Measurements from ENCODE around the gene UBTD2.

Gene UBTD2

DNA sequence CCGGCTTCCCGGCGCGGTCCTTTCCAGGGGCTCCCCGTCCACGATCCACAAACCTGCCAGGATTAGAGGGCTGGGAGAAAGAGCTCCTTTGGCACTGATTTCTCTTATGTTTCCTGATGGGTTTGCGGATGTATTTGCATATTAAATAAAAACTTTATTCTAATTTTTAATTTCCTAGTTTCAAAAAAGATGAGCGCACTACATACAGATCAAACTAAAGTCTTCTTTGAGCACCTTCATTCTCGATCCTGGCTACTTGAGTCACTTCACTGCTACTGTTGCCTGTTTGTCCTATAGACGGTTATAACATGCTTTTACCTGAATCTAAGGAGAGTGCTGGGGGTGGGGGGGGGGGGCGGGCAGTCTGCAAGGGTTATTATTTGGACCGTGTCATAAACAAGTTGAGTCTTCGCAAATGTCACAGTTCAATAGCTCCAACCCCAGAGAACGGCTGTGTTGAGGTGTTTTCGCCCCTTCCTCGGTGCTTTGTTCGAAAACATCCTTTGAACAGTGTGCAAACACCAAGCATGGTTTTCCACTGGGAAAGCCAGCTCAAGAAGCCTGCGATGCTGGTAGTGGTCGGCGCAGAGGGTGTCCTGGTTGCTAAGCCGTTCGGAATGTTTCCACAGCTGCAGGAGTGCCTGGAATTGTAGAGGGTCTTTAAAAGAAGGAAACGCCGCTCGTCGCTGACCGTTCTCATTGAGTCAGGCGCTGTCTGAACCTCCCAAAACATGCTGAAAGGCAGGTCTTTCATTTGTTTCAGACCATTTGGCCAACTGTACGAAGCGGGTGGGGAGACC lies 94.5 kb downstream of the UBTD2 start:
- no peak for DNase-seq

DNA sequence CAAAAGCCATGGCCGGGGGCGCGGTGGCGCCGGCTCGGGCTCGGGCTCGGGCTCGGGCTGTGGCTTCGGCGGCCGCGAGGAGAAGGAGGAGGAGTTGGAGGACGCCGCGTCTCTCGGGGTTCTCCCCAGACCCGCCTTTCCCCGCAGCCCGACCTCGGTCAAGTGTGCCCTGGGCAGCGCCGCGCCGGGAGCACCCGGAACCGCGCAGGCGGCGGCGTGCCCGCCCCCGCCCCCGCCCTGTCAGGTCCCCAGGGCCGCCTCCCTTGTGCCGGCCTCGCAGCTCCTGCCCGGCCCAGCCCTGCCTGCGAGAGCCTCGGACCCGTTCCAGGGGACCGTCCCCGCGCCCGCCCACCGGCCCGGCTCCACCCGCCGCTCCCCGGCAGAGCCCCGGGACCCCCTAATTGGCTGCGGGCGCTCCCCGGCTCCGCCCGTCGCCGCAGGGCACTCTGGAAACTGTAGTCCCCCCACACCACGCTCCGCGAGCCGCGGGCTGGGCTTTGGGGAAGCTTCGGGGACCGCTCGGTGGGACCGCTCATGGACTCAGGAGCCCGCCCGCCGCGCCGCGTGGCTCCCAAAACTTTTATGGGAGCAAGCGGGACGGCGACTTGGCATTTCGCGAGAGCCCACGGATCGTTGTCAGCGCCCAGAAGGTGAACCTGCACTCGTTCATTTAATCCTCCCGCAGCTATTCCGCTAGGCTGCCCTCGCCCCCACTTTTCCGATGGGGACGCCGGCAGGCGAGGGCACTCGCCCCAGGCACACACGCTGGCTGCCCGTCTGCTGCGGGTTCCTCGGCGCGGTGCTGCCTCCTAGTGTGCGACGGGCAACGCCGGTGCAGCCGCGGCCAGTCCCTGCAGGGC lies 95.3 kb downstream of the UBTD2 start, which contains the start of gene STK10:
Gene STK10, minus strand, starts transcription at position 192 of the 860 bp plus-strand sequence. Its CDS starts 182 bp downstream, at position 10.
- DNase-seq, result peak; percentile 93

DNA sequence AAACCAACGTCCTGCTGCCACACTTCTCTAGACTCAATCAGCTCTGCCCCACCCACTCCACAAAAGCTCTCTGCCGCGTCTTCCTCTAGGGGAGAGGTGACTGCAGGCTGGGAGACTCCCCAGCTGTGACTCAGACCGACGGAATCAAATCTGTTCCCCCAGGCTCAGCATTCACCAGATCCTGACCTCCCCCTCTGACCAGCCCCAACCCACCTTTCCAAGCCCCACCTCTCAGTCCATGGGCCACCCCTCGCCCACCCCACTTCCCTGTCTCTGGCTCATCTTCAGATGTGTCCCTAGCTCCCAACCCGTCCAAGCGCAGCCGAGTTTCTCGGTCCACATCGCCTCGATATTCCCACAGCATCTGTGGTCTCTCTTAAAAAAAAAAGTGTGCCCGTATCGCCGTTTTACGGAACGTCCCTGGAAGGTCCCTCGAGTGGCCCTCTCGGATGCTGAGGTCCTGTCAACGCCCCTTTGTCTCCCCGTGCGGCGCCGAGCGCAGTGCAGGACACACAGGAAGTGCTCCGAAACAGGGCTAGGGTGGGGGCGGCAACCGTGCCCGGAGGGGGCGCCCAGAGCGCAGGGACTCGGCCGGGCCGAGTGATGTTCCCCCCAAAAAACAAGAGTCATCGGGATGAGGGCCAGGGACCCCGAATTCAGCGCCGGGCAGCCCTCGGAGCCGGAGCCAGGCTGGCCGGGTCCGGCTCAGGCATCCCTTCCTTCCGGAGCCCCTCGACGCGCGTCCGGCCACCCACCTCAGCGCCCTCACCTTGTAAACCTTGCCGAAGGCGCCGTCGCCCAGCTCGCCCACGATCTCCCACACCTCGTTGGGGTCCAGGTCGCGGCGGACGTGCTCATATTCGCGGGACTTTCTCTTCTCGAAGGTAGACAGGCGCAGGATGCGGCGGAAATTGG lies 96.2 kb downstream of the UBTD2 start:
- DNase-seq, result peak; percentile 85

DNA sequence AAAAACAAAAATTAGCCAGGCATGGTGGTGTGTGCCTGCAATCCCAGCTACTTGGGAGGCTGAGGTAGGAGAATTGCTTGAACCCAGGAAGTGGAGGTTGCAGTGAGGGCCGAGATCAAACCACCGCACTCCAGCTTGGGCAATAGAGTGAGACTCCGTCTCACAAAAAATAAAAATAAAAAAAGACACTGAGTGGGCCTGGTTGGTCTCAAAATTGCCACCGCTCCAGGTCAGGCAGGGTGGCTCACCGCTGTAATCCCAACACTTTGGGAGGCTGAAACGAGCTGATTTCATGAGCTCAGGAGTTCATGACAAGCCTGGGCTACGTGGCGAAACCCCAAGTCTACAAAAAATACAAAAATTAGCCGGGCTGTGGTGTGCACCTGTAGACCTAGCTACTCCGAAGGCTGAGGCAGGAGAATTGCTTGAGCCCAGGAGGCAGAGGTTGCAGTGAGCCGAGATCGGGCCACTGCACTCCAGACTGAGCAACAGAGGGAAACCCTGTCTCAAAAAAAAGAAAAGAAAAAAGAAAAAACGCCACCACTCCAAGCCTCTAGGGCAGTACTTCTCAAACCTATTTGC lies 97.4 kb downstream of the UBTD2 start:
- no peak for DNase-seq

DNA sequence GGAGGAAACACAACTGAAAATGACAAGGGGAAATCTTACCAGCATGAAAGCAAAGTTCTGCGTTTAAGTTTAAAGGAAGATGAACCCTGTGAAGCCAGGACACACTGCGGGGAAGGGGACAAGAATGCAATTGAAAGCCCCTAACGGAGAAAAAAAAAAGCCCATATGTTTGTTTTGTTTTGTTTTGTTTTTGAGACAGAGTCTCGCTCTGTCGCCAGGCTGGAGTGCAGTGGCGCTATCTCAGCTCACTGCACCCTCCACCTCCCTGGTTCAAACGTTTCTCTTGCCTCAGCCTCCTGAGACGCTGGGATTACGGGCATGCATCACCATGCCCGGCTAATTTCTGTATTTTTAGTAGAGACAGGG lies 98.5 kb downstream of the UBTD2 start:
- DNase-seq, result no peak

DNA sequence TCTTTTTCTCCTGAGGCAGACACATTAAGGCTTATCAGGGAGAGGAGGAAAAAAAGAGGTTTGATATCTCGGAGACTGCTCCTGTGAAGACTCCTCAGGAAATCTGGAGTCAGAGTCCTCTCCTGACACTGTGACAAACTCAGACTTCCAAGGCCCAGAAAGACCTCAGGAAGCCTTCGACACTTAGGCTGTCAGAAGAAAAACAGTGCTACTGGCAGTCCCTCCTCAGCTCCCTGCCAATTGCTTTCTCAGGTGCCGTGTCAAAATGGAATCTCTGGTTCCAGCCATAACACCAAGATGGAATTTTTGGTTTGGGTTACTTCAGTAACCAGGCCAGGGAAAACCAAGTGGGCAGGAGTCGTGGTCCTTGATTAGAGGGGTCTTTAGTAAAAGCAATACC lies 99.7 kb downstream of the UBTD2 start:
- no peak for DNase-seq

DNA sequence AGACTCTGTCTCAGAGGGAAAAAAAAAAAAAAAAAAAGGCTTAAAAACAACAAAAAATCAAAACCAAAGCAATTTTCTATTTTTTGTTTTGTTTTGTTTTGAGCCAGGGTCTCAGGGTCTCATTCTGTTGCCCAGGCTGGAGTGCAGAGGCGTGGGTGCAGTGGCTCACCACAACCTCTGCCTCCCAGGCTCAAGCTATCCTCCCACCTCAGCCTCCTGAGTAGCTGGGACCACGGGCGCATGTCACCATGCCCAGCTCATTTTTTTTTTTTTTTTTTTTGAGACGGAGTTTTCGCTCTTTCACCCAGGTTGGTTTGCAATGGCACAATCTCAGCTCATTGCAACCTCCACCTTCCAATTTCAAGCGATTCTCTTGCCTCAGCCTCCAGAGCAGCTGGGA lies 101.3 kb downstream of the UBTD2 start:
- DNase-seq, result no peak

DNA sequence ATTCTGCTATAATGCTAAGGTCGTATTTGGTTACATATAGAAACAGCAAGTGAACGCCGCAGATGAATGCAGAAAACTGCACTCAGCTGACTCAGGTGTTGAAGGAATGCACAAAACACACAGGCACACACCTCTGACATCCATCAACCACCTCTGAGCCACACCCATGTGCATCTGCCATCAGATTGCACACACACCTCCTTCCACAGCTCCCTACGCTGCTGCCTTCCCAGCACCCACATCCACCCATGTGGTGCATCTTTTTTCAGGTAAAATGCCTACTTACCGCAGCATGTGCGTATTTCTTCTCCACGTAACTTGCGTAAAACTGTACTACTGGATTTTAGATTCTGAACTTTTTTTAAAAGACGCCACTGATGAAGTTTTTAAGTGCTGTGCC lies 102.6 kb downstream of the UBTD2 start:
- no peak for DNase-seq

DNA sequence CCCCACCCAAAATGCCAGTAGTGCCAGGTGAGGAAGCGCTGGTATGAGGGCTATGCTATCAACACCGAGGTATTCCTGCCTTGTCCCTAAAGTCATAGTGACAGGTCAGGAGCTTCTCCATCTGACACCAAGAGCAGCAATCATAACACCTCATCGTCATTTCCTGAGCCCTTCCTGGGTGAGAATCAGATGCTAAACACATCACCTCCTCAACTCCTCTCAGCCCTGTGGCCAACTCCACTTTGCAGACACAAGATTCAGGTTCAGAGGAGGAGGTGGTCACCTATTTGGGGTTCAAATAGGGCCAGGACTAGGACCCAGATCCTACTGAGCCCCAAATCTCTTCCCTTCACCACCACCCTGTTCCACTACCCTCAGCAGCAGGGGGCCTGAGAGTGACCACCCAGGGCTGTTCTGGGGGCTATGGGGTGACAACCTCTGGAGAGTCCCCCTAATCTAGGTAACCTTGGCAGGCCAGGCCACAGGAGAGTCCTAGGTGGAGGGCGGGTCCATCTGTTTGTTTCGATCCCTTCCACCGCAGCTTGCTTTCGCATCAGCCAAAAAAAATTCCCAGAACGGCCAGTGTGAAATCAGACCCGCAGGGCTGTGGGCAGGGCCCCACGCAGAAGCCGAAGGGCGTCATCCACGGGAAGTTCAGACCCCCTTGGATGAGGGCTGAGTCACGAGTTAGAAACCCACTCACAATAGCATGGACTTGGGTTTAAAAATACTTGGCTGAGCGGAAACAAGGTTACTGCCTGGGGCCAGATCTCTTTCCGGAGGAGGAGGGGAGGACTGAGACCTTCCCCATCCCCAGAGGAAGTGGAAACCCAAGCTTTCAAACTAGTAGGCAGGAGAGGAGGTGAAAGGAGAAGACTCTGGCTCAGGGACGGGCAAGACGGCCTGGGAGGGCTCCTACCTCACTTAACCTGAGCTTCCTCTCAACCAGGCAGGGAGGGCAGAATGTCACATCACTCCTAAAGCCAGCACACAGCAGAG lies 104.3 kb downstream of the UBTD2 start:
- peak; percentile 60 for DNase-seq

DNA sequence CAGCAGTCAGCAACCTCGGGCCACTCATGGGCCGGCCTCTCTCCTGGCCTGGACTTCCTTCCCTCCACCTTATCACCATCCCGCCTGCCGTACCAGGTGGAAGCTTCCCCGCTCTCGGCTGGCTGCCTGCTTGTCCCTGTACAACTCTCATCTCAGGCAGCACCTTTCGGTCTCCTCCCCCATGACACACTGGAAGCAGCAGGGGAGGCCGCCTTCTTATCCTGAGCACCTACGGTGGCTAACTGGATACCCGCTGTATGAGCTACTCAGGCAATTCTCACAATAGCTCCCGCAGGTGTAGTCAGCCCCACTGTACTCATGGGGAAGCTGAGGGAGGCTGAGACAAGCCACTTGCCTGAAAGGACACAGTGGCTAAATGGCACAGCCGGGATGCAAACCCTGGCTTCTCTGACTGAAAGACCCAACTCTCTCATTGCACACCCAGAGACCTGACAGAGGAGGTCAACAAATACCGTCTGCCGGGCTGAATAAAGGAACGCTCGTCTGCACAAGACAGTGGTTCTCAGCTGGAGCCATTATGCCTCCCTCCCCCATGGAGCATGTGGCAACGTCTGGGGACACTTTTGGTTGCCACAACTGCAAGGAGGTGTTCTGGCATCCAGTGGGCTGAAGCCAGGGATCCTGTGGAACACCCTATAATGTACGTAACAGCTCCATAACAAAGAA lies 105.1 kb downstream of the UBTD2 start:
- DNase-seq, result peak; percentile 37

DNA sequence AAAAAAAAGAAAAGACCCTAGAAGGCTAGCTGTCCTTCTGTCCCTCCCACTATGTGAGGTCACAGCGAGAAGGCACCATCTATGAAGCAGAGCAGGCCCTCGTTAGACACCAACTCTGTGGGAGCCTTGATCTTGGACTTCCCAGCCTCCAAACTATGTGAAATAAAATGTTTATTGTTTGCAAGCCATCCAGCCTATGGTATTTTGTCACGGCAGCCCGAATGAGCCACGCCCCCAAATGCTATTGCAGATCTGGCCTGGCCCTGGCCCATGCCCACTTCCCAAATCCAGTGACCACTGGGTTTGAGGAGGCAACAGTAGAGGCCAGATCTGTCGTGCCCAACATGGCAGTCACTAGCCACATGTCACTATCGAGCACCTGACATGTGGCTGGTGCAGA lies 106.4 kb downstream of the UBTD2 start:
- no peak for DNase-seq

DNA sequence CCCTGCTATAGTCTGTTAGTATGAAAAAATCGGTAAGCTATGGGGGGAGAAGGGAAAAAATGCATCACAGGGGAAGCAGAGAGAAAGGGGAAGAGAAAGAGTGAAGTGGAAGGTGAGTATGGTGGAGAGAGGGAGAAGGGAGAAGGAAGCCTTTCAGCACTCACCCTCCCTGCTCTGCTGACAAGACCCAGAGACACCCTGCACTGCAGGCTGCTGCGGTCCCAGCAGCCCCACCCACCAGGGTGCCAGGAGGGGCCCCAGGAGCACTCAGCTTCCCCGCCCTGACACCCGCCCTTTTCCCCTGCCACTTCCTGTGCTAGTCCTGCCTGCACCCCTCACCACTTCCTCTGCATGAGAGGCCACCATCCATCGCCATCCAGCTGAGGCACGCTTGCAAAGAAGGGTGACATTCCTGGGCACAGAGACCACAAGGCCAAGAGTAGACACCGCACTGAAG lies 108.3 kb downstream of the UBTD2 start:
- peak; percentile 96 for DNase-seq

DNA sequence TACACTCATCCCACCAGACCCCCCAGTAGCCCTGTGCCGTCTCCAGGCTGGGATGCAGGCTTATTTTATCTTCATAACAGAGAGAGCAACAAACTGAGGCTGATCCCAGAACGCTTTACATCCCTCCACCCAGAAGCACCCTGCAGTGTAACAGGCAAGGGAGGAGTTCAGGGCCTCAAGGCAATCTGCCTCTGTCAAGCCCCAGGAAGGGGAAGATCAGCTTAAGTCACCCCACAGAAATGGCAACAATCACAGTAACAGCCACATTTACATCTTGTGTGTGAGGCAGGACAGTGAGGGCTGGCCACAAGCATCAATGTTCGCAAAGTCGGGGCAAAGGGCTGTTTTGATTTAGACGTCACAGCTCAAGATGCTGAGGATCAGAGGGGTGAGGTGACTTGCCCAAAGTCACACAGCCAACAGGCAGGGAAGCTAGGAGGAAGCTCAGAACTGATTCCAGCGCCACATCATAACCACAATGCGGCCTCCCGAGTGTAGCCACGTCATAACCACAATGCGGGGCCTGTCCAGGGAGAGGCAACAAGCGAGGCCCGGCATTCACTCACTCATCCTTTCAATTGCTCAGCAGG lies 109.9 kb downstream of the UBTD2 start:
- DNase-seq, result peak; percentile 63

DNA sequence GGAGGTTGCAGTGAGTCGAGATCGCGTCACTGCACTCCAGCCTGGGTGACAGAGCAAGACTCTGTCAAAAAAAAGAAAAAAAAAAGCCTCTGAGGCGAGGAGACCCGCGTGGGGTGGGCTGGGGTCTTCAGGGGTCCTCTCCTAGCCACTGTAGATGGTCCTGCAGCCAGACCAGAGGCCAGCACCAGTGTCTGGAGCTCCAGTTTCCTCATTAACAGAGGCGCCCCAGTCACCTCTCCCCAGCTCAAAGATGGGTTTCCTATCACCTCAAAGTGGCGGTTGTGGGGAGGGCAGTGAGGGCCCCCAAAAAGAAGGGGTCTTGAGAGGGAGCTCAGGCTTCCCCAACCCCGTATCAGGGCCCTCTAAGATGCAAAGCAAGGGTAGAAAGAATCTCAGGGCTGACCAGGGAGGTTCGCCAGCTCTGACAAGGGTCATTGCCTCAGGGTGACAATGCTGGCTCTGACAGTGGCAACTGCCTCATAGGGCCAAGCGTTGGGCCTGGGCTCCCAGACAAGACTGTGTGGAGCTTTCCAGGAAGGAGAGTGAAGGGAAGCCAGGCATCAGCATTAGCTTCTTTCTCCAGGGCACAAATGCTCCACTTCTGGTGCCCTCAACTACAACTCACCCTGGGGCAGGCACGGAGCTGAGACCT lies 110.5 kb downstream of the UBTD2 start:
- no peak for DNase-seq

DNA sequence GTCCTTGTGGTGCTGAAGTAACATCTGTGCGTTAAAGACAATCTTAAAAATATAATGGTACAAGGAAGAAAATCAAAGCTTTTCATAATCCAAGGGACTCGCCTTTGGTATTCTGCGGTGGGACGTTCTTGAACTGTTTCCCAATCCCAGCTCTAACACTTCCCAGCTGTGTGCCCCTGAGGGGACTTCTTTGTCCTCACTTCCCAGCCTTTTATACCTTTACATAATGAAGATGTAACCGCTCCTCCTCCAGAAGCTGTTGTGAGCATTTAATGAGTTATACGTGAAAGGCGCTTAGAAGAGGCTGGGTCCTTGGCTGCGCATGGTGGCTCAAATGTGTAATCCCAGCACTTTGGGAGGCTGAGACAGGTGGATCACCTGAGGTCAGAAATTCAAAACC lies 112.4 kb downstream of the UBTD2 start:
- no peak for DNase-seq

DNA sequence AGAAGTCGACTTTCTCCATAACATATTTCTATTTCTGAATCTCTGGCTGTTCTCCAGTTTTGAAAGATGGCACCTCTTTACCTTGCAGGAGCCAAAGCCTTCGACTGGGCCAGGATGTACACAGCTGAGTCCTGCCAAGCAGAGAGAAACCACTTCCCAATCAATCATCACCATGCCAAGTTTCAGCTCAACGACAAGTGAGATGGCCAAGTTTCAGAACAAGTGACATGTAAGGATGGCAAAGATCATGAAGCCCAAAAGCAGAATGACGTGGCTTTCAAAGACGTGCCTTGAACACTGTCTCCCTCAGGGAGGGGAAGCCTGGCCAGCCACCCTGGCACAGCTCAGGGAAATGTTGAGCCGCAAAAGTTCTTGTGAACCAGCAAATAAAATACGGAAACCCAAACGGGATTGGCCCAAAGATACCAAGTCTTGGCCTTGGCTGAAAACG lies 113.3 kb downstream of the UBTD2 start:
- DNase-seq, result no peak

DNA sequence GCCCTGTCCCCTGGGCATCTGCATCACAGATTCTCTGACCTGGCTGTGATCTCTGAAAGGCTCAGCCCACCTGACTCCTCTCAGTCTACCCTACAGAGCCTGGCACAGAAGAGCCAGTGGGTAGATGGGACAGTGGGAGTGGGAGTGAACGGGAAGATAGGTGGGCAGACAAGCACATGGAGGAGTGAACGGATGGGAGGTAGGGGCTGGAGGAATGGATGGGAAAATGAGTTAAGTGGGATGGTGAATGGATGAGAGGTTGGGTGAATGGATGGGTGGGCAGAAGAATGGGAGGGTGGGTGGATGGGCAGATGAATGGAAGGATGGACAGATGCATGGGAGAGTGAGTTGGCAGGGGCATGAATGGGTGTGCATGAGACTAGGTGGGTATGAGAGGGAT lies 114.3 kb downstream of the UBTD2 start:
- DNase-seq, result no peak

DNA sequence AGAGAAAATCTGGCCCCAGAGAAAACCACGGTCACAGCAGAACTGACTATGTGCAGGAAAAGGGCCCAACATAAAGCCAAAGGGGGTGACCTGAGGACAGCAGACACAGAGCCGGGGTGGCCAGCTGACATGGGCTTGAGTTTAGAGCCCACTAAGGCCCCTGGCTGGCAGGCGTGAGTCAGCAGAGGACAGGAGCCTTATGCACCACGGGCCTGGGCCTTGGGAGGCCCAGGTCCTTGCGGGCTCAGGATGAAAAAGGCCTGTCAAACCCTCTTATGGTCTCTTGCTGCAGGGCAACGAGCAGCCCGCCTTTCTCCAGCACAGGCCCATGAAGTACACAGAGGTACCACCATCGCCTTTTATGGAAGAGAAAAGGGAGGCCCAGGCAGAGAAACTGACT lies 115.3 kb downstream of the UBTD2 start:
- DNase-seq, result no peak

DNA sequence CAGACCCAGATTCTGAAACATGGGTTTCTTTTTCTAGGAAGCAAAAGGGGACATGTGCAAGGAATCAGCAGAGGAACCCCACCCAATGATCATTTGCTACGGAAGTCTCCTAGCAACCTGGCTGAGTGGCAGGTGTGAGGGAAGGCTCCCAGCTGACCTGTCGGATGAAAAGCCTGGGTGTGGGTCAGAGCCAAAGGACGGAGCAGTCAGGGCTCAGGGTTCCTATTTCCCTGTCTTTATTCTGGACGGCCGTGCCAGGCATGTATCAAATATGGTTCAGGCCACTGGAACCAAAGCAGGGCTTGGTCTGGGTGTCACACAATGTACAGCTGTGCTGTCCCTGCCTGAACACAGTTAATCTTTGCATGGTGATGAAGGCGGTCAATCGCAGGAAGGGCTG lies 115.7 kb downstream of the UBTD2 start:
- DNase-seq, result no peak

All from hematopoietic multipotent progenitor cell treated with erythropoietin and hydrocortisone succinate and interleukin-3 and kit ligand, for 6 days (in vitro differentiated cells).